Occipital lobe (tissue), 3 donors: ENCODE measurements around the gene TAF13. TPM values are rescaled to one million over a fixed set of nuclear protein-coding genes. Genes with fewer than 3 reads are reported as not detected.
"Not testable (repeated sequence)": the region's sequence is repeated elsewhere in the genome, so short reads cannot be mapped to it uniquely, and the experiment has no call there.

ENCODE experiments used
- DNase-seq: peaks from one replicate; lab custom pipeline; 2025; lab: John Stamatoyannopoulos, UW
- small RNA-seq: library from RNA; depleted of rRNA; stranded (forward); fragments of <200 nt; gene quantifications from one replicate; pipeline ENCODE3, GENCODE V24; 2014
- total RNA-seq: library from RNA; depleted of rRNA; stranded (reverse); fragments of >200 nt; gene quantifications from one replicate; pipeline ENCODE4 v1.2.3, GENCODE V29; 2014

The TAF13 gene
- total RNA-seq, 1 donor from 2014 or later: 53.5 TPM

GRCh38 chr1:109047339-109047738, 28.5 kb downstream of the TAF13 start:
- no peak for DNase-seq

DNA sequence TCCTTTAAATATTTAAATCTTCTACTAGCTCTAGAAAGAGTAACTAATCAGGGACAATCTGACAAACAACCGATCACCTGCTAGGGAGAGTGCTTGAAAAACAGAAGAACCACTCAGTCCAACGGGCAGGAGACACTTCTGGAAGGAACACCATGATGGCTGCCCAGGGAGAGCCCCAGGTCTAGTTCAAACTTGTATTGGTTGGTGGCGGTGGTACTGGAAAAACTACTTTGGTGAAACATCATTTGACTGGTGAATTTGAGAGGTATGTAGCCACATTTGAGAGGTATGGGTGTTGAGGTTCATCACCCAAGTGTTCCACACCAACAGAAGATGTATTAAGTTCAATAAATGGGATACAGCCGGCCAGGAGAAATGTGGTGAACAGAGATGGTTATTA, 29.1 kb downstream of the TAF13 start:
- DNase-seq: no peak

DNA sequence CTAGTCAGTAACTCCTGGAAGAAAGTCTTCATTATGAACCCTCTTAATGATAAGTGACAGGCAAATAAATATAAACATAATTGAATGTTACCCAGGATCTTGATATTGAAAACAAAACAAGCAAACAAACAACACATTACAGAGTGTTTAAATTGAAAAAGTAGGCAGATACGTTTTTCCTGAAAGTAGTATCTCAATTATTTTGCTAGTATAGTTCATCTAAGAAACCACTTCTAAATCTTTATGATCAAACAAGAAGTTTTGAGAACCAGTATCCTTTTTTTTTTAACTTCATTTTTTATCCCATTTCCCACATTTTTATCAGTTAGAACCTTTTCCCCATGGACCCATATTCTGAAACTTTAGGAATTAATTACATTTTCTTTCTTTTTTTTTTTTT, 30.2 kb downstream of the TAF13 start:
- DNase-seq: no peak

DNA sequence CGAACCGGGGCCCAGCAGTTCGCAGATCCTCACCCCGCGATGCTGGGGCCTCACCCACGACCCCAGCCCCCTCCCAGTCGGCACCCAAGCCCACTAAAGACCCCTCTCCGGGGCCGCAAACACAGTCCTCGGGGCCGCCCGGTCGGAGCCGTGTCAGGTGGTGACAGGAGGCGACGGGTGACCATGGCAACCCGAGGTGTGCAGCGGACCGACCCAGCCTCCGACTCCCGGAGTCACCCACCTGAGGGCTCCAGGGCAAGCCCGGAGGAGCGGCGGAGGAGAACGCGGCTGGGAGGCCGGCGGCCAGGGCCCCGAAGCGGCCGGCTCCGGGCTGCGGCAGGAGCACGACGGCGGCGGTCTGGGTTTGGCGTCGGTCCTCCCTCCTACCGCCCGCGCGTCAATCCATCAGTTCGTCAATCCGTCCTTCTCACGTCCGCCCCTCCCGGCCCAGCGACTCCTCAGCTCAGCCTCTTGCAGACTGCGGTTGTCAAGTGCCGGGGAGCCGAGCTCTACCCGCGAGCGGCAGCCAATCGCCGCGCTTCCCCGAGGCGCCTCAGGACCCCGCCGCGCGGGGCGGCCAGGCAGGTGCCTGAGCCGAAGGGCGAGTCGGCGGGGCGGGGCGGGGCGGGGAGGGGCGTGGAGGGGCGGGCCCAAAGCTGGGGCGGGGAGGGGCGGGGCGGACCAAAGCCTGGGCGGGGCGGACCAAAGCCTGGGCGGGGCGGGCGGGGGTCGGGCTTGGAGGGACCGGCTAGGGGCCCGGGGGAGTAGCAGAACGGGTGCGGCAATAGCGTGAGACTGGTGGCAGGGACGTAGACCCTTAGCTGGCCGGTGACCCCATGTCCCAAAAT, 34.0 kb downstream of the TAF13 start, which contains the start of gene WDR47:
TSS of gene WDR47 (minus strand) at position 482 of the 848 bp plus-strand sequence. CDS start 18,590 bp downstream, outside the sequence.
- DNase-seq: peak; percentile 95

DNA sequence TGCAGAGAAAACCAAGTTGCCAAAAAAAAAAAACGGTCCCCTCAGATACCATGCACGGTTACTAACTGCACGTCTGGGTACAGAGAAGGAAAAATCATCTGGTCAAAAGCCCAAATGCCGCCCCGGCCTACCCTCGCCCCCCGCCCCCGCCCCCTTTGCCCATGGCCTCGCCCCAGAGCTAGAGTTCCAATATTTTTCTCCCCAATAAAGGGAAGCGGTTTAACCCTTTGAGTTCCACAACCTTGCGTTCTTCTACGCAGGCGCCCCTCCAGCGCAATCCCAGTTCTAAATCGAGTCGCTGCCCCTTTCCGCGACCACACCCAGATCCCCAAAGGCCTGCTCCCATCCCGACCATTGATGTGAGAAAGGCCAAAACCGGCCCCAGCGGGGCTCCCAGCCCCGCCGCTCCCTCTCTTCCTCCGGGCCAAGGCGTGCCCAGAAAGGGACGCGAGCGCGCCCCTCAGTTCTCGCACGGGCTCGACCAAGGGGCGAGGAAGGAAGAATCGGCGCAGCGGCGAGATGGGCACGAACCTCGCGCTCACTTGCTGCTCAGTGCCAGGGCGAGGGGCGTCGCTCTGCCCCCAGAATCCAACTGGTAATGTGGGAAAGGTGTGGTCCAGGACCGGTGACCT, 34.7 kb downstream of the TAF13 start:
- DNase-seq: no peak

DNA sequence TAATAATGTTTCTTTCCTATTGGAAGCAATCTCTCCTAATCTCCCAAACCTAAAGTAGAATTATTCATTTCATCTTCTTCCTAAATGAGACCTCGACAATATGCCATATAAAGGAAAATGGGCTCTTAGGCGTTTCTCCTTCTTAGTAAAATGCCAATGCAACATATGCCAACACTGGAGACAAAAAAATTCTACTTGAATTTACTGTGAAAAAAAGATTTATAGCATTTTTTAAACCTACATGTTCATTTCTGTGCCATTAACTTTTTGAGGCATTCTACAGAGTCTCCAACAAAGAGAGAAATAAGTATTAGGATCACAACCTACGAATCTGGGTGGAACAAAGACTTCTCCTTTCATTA, 35.2 kb downstream of the TAF13 start:
- no peak for DNase-seq

DNA sequence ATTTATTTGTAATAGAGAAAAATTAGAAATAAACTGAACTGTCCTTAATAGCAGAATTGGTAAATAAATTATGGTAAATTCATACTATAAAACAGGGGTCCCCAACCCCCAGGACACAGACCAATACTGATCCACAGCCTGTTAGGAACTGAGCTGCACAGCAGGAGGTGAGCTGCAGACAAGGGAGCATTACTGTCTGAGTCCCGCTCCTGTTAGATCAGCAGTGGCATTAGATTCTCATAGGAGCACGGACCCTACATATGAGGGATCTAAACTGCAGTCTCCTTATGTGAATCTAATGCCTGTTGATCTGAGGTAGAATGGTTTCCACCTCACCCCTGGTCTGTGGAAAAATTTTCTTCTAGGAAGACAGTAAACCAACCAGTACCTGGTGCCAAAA, 41.4 kb downstream of the TAF13 start:
- DNase-seq: no peak

- DNase-seq: not testable (repeated sequence)
Observed at GRCh38 chr1:109029493-109029892, 46.3 kb downstream of the TAF13 start.

DNA sequence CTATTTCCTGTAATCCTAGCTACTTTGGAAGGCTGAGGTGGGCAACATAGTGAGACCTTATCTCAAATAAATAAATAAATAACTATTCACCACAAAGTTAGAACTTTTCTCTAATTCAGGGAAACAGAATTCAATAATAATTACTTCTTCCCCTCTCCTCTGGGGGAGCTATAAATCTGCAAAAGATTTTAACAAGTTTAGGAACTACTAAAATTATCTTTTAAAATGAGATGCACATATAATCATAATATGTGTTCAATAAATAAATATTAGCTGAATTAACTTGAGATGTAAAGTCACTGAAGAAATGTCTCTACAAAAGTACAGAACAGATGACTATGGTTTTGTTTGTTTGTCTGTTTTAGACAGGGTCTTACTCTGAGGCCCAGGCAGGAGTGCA, 48.0 kb downstream of the TAF13 start:
- DNase-seq: no peak

DNA sequence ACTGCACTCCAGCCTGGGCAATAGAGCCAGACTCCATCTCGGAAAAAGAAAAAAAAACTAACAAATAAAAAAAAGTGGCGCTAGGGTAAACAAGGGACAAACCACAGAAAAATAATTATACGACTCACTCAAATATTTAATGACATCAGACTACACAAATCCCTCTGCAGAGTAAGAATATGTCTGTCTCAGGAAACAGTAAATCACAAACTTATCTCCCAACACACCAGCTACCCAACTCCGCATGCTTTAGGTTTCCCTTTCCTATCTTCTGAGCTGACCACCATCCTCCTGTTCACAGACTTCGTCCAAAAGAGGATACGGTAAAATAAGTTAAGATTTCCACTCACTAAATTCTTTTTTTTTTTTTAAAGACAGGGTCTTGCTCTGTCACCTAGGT, 50.1 kb downstream of the TAF13 start:
- DNase-seq: no peak

- no peak for DNase-seq
Observed at GRCh38 chr1:109024646-109025045, 51.2 kb downstream of the TAF13 start.

DNA sequence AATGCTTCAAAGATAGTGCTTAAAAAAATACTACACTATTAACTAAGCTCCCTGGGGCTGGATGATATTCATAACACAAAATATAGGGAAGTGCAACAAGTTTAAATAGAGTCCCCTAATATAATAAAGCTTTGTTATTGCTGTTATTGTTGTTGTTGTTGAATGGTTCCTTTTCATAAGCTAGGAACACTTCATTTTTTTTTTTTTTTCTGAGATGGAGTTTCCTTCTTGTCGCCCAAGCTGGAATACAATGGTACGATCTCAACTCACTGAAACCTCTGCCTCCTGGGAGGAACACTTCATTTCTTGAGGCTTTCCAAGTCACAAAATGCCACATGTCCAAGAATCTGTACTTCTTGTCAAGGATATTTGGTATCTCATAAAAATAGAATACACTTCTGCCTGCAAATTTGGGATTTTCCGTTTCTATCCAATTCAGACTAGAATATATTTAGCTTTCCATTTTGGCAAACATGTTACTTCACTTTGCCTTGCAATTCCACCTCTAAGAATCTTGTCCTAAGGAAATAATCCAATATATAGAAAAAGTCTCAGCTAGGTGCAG, 55.0 kb downstream of the TAF13 start:
- no peak for DNase-seq

GRCh38 chr1:109017719-109018118, 58.1 kb downstream of the TAF13 start:
- DNase-seq: not testable (repeated sequence)

GRCh38 chr1:109017134-109017533, 58.7 kb downstream of the TAF13 start:
- no peak for DNase-seq

Small RNA genes within 50 kb of the gene (small RNA-seq; reads per million reads assigned to genes)
- gene AL356488.2: not detected
- gene BX679664.1: not detected

Other genes with a start within 250 kb of the TAF13 start
- 1.7 TPM for gene AKNAD1, start 218.9 kb downstream of the TAF13 start, total RNA-seq
- gene GPSM2, start 199.0 kb downstream of the TAF13 start, total RNA-seq: 41.0 TPM
- 33.2 TPM for gene CLCC1, start 112.5 kb downstream of the TAF13 start, total RNA-seq
- 285 TPM for gene WDR47, start 33.9 kb downstream of the TAF13 start, total RNA-seq
- gene TMEM167B, start 14.8 kb upstream of the TAF13 start, total RNA-seq: 48.2 TPM
- 19.5 TPM for gene ELAPOR1, start 38.1 kb upstream of the TAF13 start, total RNA-seq
- gene SARS1, start 137.9 kb upstream of the TAF13 start, total RNA-seq: 153 TPM
- 41.8 TPM for gene CELSR2, start 173.5 kb upstream of the TAF13 start, total RNA-seq
- gene PSRC1, start 207.1 kb upstream of the TAF13 start, total RNA-seq: 11.4 TPM
- gene MYBPHL, start 231.0 kb upstream of the TAF13 start, total RNA-seq: not detected